ENCODE results near the gene ZMIZ1.

- no peak for TF ChIP-seq RAD21 (IDR thresholded peaks at IDR 0.05; ENCODE audit: low read depth)
- no peak for TF ChIP-seq CTCF (IDR thresholded peaks at IDR 0.05 in 2 of 3, conservative IDR thresholded peaks at IDR 0.05 in 1 of 3; ENCODE audit: borderline replicate concordance in 1 of 3, insufficient read depth in 1 of 3, low read depth in 2 of 3, low read length in 2 of 3)
- no peak for TF ChIP-seq ZBTB33 (IDR thresholded peaks at IDR 0.05; ENCODE audit: extremely low read depth, insufficient replicate concordance, low read length)
- TF ChIP-seq, protein P1, sequence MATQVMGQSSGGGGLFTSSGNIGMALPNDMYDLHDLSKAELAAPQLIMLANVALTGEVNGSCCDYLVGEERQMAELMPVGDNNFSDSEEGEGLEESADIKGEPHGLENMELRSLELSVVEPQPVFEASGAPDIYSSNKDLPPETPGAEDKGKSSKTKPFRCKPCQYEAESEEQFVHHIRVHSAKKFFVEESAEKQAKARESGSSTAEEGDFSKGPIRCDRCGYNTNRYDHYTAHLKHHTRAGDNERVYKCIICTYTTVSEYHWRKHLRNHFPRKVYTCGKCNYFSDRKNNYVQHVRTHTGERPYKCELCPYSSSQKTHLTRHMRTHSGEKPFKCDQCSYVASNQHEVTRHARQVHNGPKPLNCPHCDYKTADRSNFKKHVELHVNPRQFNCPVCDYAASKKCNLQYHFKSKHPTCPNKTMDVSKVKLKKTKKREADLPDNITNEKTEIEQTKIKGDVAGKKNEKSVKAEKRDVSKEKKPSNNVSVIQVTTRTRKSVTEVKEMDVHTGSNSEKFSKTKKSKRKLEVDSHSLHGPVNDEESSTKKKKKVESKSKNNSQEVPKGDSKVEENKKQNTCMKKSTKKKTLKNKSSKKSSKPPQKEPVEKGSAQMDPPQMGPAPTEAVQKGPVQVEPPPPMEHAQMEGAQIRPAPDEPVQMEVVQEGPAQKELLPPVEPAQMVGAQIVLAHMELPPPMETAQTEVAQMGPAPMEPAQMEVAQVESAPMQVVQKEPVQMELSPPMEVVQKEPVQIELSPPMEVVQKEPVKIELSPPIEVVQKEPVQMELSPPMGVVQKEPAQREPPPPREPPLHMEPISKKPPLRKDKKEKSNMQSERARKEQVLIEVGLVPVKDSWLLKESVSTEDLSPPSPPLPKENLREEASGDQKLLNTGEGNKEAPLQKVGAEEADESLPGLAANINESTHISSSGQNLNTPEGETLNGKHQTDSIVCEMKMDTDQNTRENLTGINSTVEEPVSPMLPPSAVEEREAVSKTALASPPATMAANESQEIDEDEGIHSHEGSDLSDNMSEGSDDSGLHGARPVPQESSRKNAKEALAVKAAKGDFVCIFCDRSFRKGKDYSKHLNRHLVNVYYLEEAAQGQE (IDR thresholded peaks at IDR 0.05; ENCODE audit: low read depth), result no peak
- no peak for TF ChIP-seq EGR1 (IDR thresholded peaks at IDR 0.05; ENCODE audit: low read depth)
- TF ChIP-seq POLR2AphosphoS5 (IDR thresholded peaks at IDR 0.05; ENCODE audit: low read depth, low read length), result no peak
- no peak for TF ChIP-seq MAX (IDR thresholded peaks at IDR 0.05)
- TF ChIP-seq POLR2A (IDR thresholded peaks at IDR 0.05; ENCODE audit: borderline replicate concordance, extremely low read depth, insufficient read depth, insufficient read length), result no peak
- TF ChIP-seq ZNF274 (IDR thresholded peaks at IDR 0.05; ENCODE audit: low read depth, low read length), result no peak
- TF ChIP-seq EZH2 (IDR thresholded peaks at IDR 0.05), result no peak
These were observed 266.3 kb downstream of the ZMIZ1 start for GRCh38 chr10:79335094-79335469.
